Neural progenitor cell (in vitro differentiated cells): ENCODE results near the gene SCFD2.

Experiments used
- CTCF ChIP-seq: fragments of 200-600 bp; sonication (generic); IDR thresholded peaks from 2 replicates; pipeline ENCODE4 v1.5.1; 2017; ENCODE audit warnings: antibody characterized with exemption, mild to moderate bottlenecking
- EZH2 ChIP-seq: fragments of 200-600 bp; sonication (generic); IDR thresholded peaks from 2 replicates; pipeline ENCODE4 v1.6.1; 2017; ENCODE audit warnings: antibody characterized with exemption, mild to moderate bottlenecking, moderate library complexity
- EZH2phosphoT487 ChIP-seq: fragments of 200-600 bp; sonication (generic); IDR thresholded peaks from 2 replicates; pipeline ENCODE4 v1.6.1; 2017; ENCODE audit warnings: antibody characterized with exemption

GRCh38 chr4:53173576-53173975, 192.3 kb downstream of the SCFD2 start:
- no peak for TF ChIP-seq CTCF
- TF ChIP-seq EZH2, result no peak
- TF ChIP-seq EZH2phosphoT487, result no peak
